MCF 10A (cell line): ENCODE data around the gene KIF5A. TPM values are rescaled to one million over a fixed set of nuclear protein-coding genes. Genes with fewer than 3 reads are reported as not detected.
"Not testable (repeated sequence)": the region's sequence is repeated elsewhere in the genome, so short reads cannot be mapped to it uniquely, and the experiment has no call there.

ENCODE experiments used
- BruUV-seq: library from RNA; stranded (reverse); fragments of 400-500 nt; replicated peaks from 2 replicates; lab custom pipeline; 2021; lab: Mats Ljungman, UMichigan
- CTCF ChIA-PET: fragments of 300-600 bp; sonication (Branson Sonifier 250); formaldehyde crosslinking; extraction: SDS; loops from one replicate; lab custom pipeline; 2021; ENCODE audit warnings: antibody characterized with exemption, inconsistent platforms; lab: Yijun Ruan, JAX
- POLR2A ChIA-PET: fragments of 300-600, 350-650 bp; sonication (Branson Sonifier 250); formaldehyde crosslinking; extraction: SDS; loops from one replicate; lab custom pipeline; 2020; ENCODE audit warnings: antibody characterized with exemption, inconsistent platforms; lab: Yijun Ruan, JAX
- DNase-seq: peaks from one replicate; pipeline ENCODE4 v3.0.0-alpha.2; 2018; ENCODE audit not compliant: unreplicated experiment
- H3K27ac Mint-ChIP-seq: one replicate; pipeline ENCODE4 v1.8.0; 2022; ENCODE audit warnings: mild to moderate bottlenecking, low read depth, mixed read lengths; ENCODE audit not compliant: unreplicated experiment
- H3K27me3 Mint-ChIP-seq: one replicate; pipeline ENCODE4 v1.8.0; 2022; ENCODE audit warnings: mixed read lengths; ENCODE audit not compliant: insufficient read depth, unreplicated experiment
- H3K36me3 Mint-ChIP-seq: one replicate; pipeline ENCODE4 v1.8.0; 2022; ENCODE audit warnings: mild to moderate bottlenecking, moderate library complexity, mixed read lengths; ENCODE audit not compliant: insufficient read depth, unreplicated experiment
- H3K4me1 Mint-ChIP-seq: one replicate; pipeline ENCODE4 v1.8.0; 2022; ENCODE audit warnings: mixed read lengths; ENCODE audit not compliant: insufficient read depth, unreplicated experiment
- H3K4me3 Mint-ChIP-seq: one replicate; pipeline ENCODE4 v1.8.0; 2022; ENCODE audit warnings: mild to moderate bottlenecking, moderate library complexity, mixed read lengths; ENCODE audit not compliant: unreplicated experiment
- H3K9me3 Mint-ChIP-seq: one replicate; pipeline ENCODE4 v1.8.0; 2022; ENCODE audit warnings: mixed read lengths; ENCODE audit not compliant: unreplicated experiment
- intact Hi-C: fragments of 100-400 bp; cut with micrococcal nuclease; formaldehyde crosslinking; loops from 2 replicates; pipeline ENCODE4 v1.14.1; 2022
- total RNA-seq: library from RNA; stranded (reverse); gene quantifications from 2 replicates; pipeline ENCODE4 v1.2.3, GENCODE V29; 2022
- TF ChIP-seq, protein P1 (sequence below): fragments of 200-600 bp; IDR thresholded peaks from one replicate; pipeline ENCODE4 v1.8.0; 2022; ENCODE audit warnings: antibody characterized with exemption, mild to moderate bottlenecking; ENCODE audit not compliant: unreplicated experiment

Gene KIF5A
- total RNA-seq, 1 experiment from 2014 or later: 0.56 TPM

DNA sequence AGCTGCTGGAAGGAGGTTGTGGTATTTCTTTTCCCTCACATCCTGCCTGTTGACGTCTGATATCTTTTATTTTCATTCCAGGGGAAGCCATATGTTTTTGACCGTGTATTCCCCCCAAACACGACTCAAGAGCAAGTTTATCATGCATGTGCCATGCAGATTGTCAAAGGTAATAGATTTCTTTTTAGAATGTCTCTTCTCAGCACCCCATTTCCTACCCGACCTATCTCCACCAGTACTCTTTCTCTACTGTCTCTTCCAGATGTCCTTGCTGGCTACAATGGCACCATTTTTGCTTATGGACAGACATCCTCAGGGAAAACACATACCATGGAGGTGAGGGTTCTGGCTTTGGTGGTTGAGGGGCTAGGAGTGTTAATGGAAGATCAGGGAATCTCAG is 13.5 kb downstream of the KIF5A start:
- ChIA-PET POLR2A (no interaction called here), CTCF (interaction anchor here (0.6 kb wide), 1 partner anchor 19 kb away, joined by 3 read pairs; no protein-coding TSS in a partner anchor)
- no peaks in the 10 kb centered on the region for H3K9me3 Mint-ChIP-seq
- H3K4me3 Mint-ChIP-seq: no peak overlapping the region
- no peaks in the 10 kb centered on the region for H3K4me1 Mint-ChIP-seq
- no peak overlapping the region for H3K27ac Mint-ChIP-seq
- no peaks in the 10 kb centered on the region for H3K36me3 Mint-ChIP-seq
- TF ChIP-seq, protein P1, sequence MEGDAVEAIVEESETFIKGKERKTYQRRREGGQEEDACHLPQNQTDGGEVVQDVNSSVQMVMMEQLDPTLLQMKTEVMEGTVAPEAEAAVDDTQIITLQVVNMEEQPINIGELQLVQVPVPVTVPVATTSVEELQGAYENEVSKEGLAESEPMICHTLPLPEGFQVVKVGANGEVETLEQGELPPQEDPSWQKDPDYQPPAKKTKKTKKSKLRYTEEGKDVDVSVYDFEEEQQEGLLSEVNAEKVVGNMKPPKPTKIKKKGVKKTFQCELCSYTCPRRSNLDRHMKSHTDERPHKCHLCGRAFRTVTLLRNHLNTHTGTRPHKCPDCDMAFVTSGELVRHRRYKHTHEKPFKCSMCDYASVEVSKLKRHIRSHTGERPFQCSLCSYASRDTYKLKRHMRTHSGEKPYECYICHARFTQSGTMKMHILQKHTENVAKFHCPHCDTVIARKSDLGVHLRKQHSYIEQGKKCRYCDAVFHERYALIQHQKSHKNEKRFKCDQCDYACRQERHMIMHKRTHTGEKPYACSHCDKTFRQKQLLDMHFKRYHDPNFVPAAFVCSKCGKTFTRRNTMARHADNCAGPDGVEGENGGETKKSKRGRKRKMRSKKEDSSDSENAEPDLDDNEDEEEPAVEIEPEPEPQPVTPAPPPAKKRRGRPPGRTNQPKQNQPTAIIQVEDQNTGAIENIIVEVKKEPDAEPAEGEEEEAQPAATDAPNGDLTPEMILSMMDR: no peak
- DNase-seq: no peak
- no TSS peak for BruUV-seq
- intact Hi-C loops: no loop called here
- H3K27me3 Mint-ChIP-seq: peaks cover 31% of the 10 kb centered on the region

DNA sequence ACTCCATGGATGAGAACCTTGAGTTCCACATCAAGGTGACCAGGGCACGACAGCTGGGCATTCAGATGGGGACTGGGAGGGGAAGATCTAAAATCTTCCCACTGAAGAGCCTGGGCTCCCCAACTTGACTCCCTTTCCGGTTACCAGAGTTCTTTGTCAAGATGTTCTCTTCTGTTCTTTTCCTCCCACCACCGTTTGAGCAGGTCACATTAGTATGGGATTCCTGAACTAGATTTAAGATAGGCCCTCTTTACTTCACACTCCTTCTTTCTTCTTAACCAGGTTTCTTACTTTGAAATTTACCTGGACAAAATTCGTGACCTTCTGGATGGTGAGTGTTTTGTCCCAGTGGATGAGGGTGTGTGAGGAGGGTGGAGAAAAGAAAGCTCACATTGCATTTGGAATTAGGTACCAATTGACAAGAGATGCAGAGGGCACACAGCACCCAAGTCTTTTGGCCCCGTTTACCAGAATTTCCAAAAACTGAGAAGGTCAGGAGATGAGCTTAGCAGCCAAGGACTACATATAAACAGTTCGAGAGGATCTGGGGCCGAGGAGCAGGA is 14.4 kb downstream of the KIF5A start:
- Mint-ChIP-seq H3K4me3 (no peak overlapping the region), H3K27me3 (peaks cover 31% of the 10 kb centered on the region), H3K36me3 (no peaks in the 10 kb centered on the region), H3K9me3 (no peaks in the 10 kb centered on the region), H3K27ac (no peak overlapping the region), H3K4me1 (no peaks in the 10 kb centered on the region)
- no TSS peak for BruUV-seq
- intact Hi-C loops: no loop called here
- CTCF ChIA-PET: interaction anchor here (0.6 kb wide), 2 partner anchors 19 to 62 kb away, joined by 3 read pairs; no protein-coding TSS in a partner anchor
- TF ChIP-seq, protein P1: no peak
- POLR2A ChIA-PET: interaction anchor here (0.6 kb wide), 1 partner anchor 185 kb away, joined by 4 read pairs; no protein-coding TSS in a partner anchor
- no peak for DNase-seq

DNA sequence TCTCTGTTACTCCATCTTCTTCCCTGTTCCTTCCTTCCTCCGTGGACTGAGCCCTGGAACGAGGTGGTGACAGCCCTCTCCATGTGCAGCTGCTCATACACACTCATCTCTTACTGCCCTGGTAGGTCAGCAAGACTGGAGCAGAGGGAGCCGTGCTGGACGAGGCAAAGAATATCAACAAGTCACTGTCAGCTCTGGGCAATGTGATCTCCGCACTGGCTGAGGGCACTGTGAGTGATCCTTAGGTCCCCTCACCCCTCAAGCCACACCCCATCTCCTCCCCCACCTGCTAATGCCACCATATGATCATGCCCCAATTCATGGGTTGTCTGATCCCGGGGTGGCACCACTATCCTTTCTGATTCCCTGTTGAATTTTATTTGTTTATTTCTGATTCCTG is 19.0 kb downstream of the KIF5A start:
- no TSS peak for BruUV-seq
- intact Hi-C loops: no loop called here
- POLR2A ChIA-PET: no interaction called here
- TF ChIP-seq, protein P1: no peak
- no peak overlapping the region for H3K4me3 Mint-ChIP-seq
- H3K36me3 Mint-ChIP-seq: no peaks in the 10 kb centered on the region
- CTCF ChIA-PET: interaction anchor here (0.6 to 1.3 kb wide), 3 partner anchors 13 to 1372 kb away, joined by 3 to 5 read pairs (median 3); no protein-coding TSS in a partner anchor
- H3K9me3 Mint-ChIP-seq: no peaks in the 10 kb centered on the region
- DNase-seq: no peak
- no peak overlapping the region for H3K27ac Mint-ChIP-seq
- peaks cover 15% of the 10 kb centered on the region for H3K27me3 Mint-ChIP-seq
- H3K4me1 Mint-ChIP-seq: no peaks in the 10 kb centered on the region

DNA sequence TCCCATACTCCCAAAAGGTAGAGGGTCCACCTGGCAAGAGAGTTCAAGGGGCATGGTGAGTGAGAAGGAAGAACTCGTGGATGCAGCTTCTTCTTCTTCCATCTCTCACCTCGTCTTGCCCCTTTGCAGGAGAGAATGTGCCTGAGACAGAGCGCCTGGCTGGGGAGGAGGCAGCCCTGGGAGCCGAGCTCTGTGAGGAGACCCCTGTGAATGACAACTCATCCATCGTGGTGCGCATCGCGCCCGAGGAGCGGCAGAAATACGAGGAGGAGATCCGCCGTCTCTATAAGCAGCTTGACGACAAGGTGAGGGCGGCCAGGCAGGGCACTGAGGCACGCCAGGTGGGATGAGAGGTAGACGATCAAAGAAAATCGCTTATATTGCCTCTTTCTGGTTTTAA is 20.0 kb downstream of the KIF5A start:
- DNase-seq: no peak
- H3K27ac Mint-ChIP-seq: no peak overlapping the region
- H3K9me3 Mint-ChIP-seq: no peaks in the 10 kb centered on the region
- intact Hi-C loops: no loop called here
- H3K36me3 Mint-ChIP-seq: no peaks in the 10 kb centered on the region
- H3K27me3 Mint-ChIP-seq: peaks cover 4% of the 10 kb centered on the region
- H3K4me1 Mint-ChIP-seq: no peaks in the 10 kb centered on the region
- POLR2A ChIA-PET: no interaction called here
- CTCF ChIA-PET: interaction anchor here (0.8 to 6.7 kb wide), 2 partner anchors 13 to 330 kb away, joined by 5 to 55 read pairs; no protein-coding TSS in a partner anchor
- no TSS peak for BruUV-seq
- TF ChIP-seq, protein P1: no peak
- no peak overlapping the region for H3K4me3 Mint-ChIP-seq

DNA sequence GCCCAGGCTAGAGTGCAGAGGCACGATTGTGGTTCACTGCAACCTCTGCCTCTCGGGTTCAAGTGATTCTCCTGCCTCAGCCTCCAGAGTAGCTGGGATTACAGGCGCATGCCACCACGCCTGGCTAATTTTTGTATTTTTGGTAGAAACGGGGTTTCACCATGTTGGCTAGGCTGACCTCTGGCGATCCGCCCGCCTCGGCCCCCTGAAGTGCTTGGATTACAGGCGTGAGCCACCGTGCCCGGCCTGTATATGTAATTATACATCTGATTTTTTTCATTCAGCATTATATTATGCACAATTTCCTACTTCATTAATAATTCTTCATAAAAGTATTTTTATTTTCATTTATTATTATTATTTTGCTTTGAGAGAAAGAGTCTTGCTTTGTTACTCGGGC is 20.6 kb downstream of the KIF5A start:
- H3K4me3 Mint-ChIP-seq, H3K4me1 Mint-ChIP-seq, DNase-seq, intact Hi-C loops, H3K36me3 Mint-ChIP-seq, H3K9me3 Mint-ChIP-seq, H3K27me3 Mint-ChIP-seq, BruUV-seq, POLR2A ChIA-PET, H3K27ac Mint-ChIP-seq: not testable (repeated sequence)
- CTCF ChIA-PET: interaction anchor here (0.8 to 6.7 kb wide), 2 partner anchors 13 to 330 kb away, joined by 5 to 55 read pairs; no protein-coding TSS in a partner anchor
